Neuron (in vitro differentiated cells): ENCODE data around the gene WDR81.

ENCODE experiments used
- H2AFZ ChIP-seq: one replicate; pipeline ENCODE4 v1.6.1; 2013; ENCODE audit warnings: low read depth, mild to moderate bottlenecking, inconsistent platforms, low read length, moderate library complexity
- H3K27me3 ChIP-seq: one replicate; pipeline ENCODE4 v1.6.1; 2013; ENCODE audit warnings: low read length; ENCODE audit not compliant: insufficient read depth
- H3K36me3 ChIP-seq: one replicate; pipeline ENCODE4 v1.6.1; 2013; ENCODE audit warnings: low read length; ENCODE audit not compliant: insufficient read depth
- H3K4me1 ChIP-seq: one replicate; pipeline ENCODE4 v1.6.1; 2013; ENCODE audit warnings: low read length; ENCODE audit not compliant: insufficient read depth
- H3K4me3 ChIP-seq: 2 replicates; pipeline ENCODE4 v1.5.1; 2013; ENCODE audit warnings: mild to moderate bottlenecking, low read length, moderate library complexity
- H3K9me3 ChIP-seq: one replicate; pipeline ENCODE4 v1.6.1; 2013; ENCODE audit warnings: low read length

The WDR81 gene

DNA sequence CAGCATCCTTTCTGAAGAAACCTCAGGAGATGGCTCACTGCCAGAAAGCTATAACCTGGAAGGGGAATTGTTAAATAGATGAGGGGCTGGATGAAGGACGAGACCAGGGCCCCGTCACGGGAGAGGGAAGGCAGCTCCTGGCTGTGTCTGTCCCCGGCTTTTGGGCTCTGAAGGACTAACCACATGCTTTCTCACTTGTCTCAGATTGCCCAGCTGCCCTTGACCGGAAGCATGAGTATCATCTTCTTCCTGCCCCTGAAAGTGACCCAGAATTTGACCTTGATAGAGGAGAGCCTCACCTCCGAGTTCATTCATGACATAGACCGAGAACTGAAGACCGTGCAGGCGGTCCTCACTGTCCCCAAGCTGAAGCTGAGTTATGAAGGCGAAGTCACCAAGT, 51.8 kb downstream of the WDR81 start:
- Histone ChIP-seq H3K9me3 (no peaks in the 10 kb centered on the region), H3K4me1 (no peaks in the 10 kb centered on the region), H3K36me3 (peaks cover 40% of the 10 kb centered on the region)

DNA sequence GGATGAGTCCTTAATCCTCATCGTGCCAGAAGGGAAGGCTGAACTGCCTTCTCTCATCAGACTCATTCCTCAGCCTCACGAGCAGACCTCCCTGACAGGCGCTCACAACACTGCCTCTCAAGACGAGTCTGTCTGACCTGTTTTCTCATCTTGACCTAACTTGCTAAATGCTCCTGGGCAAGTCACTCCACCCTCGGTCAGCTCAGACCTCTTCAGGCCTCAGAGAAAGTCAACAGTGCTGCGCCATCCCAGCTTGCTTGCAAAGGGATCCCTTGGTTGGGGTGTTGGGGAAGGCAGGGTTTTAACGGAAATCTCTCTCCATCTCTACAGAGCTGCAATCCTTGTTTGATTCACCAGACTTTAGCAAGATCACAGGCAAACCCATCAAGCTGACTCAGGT, 52.4 kb downstream of the WDR81 start:
- Histone ChIP-seq H3K4me3 (no peak overlapping the region), H2AFZ (no peak overlapping the region), H3K36me3 (peaks cover 44% of the 10 kb centered on the region), H3K4me1 (no peaks in the 10 kb centered on the region), H3K27me3 (no peaks in the 10 kb centered on the region), H3K9me3 (no peaks in the 10 kb centered on the region)

More for the DNA sequence above, 51.8 kb downstream of the WDR81 start:
- no peak overlapping the region for H3K4me3 ChIP-seq
- H3K27me3 ChIP-seq: no peaks in the 10 kb centered on the region
- H2AFZ ChIP-seq: no peak overlapping the region

DNA sequence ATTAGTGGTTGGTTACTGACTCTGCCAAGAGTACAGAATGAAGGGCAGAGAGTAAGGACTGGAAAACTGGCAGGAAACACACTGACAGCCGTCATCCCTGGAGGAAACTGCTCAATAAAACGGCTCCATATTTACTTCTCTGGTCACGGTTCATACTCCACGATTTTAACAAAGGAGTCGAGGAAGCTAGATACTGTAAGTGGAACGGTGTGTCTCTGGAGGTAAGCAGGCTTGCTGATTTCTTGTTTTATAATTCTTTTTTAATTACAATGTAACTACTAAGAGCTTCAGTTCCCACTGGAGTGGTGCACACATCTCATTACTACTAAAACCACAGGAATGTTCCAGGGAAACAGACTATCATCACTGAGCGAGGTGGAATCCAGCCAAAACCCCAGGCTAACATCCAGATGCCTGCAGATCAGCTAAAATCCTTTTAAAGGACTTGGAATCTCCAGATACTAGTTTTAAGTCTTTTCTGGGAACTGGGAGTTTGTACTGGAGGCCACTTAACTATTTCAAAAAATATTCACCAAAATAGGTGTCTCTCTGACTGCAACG, 55.1 kb downstream of the WDR81 start:
- Histone ChIP-seq H3K4me1 (no peaks in the 10 kb centered on the region), H3K4me3 (no peak overlapping the region), H3K9me3 (no peaks in the 10 kb centered on the region), H3K36me3 (peaks cover 69% of the 10 kb centered on the region), H2AFZ (no peak overlapping the region), H3K27me3 (no peaks in the 10 kb centered on the region)

GRCh38 chr17:1782171-1782567, 57.7 kb downstream of the WDR81 start:
- no peak overlapping the region for H2AFZ ChIP-seq
- peaks cover 68% of the 10 kb centered on the region for H3K36me3 ChIP-seq
- H3K27me3 ChIP-seq: no peaks in the 10 kb centered on the region
- H3K4me1 ChIP-seq: no peaks in the 10 kb centered on the region
- H3K9me3 ChIP-seq: no peaks in the 10 kb centered on the region
- H3K4me3 ChIP-seq: no peak overlapping the region

DNA sequence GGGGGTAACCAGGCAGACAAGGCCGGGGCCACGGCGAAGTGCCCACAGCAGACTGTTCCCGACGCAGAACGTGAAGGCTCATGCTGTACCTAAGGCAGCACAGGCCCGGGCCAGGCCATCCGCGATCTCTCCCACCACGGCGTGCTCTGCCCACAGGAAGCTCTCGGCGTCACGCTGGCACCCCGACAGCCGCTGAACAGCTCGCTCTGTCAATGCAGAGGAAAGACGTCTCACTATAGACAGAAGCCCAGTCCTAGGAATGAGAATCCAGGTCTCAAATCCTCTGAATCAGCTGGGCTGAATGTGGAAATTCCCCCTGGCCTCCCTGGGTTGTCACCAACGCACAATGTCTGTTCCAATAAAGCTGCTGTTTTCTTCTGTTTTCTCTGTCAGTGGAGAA, 58.8 kb downstream of the WDR81 start:
- no peaks in the 10 kb centered on the region for H3K27me3 ChIP-seq
- peaks cover 64% of the 10 kb centered on the region for H3K36me3 ChIP-seq
- H3K4me3 ChIP-seq: no peak overlapping the region
- no peaks in the 10 kb centered on the region for H3K9me3 ChIP-seq
- no peak overlapping the region for H2AFZ ChIP-seq
- H3K4me1 ChIP-seq: no peaks in the 10 kb centered on the region

GRCh38 chr17:1783834-1784611, 59.5 kb downstream of the WDR81 start:
- H3K9me3 ChIP-seq: no peaks in the 10 kb centered on the region
- H3K4me3 ChIP-seq: no peak overlapping the region
- H3K27me3 ChIP-seq: no peaks in the 10 kb centered on the region
- no peaks in the 10 kb centered on the region for H3K4me1 ChIP-seq
- no peak overlapping the region for H2AFZ ChIP-seq
- peaks cover 59% of the 10 kb centered on the region for H3K36me3 ChIP-seq

DNA sequence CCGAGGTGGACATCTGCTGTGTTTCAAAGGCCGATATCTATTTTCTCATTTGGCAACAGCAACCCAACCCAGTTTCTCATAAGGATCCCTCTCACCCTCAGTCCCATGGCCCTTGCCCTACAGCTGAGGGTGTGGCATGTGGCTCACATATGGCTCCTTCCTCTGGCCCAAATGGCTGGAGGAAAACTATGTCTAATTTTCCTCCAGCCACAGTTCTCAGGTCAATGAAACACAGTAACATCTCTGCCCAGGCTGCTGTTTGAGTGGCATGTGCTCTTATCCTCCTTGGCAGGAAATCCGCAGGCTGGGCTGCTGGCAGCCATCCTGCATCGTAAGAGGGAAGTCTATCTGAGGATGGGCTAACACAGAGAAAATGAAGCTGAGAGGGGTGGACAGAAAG, 61.4 kb downstream of the WDR81 start:
- no peak overlapping the region for H3K4me3 ChIP-seq
- H2AFZ ChIP-seq: no peak overlapping the region
- H3K36me3 ChIP-seq: peaks cover 54% of the 10 kb centered on the region
- H3K4me1 ChIP-seq: no peaks in the 10 kb centered on the region
- H3K27me3 ChIP-seq: no peaks in the 10 kb centered on the region
- no peaks in the 10 kb centered on the region for H3K9me3 ChIP-seq

DNA sequence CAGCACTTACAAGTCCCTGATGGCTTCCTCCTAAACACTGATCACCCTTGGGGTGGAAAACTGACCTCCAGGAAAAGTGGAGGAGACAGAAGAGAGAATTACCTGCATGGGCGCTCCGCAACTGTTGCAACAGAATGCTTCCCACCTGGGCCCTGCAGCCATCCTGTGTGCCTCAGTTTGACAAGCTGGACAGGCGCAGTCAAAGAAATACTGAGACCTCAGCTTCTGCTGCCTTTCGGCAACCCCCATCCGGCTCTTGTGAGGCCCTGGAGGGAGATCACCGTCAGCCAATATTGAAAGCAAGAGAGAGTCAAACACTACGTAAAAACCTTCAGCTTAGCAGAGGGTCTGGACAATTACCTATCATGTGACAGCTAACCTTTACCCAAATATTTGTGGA, 62.2 kb downstream of the WDR81 start:
- H3K36me3 ChIP-seq: peaks cover 48% of the 10 kb centered on the region
- no peak overlapping the region for H3K4me3 ChIP-seq
- H2AFZ ChIP-seq: no peak overlapping the region
- no peaks in the 10 kb centered on the region for H3K27me3 ChIP-seq
- no peaks in the 10 kb centered on the region for H3K4me1 ChIP-seq
- H3K9me3 ChIP-seq: no peaks in the 10 kb centered on the region

DNA sequence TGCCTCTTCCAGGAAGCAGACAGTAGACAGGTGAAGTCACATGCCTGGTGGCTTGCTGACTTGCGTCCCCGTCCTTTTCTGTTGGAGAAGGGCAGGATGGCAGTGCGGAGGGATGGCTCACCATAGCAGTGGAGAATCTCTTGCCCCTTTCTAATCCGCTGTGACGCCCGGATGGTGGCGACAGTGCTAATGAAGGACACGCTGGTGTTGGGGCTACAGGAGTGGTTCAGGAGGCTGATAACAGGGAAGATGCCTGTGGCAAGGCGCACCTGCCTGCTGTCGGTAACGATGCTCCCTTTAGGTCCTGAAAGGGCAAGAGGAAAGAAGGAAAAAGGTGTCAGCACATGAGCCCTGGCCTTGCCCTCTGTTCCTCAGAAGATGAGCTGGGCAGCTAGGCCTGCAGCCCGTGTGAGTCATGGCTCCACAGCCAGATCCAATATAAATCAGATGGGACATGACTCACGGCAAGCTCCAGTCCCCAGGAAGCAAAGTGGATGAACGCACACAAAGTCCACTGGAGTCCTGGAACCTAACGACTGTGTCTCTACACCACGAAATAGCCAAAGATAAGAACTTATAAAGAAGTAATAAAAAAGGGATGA, 62.9 kb downstream of the WDR81 start:
- Histone ChIP-seq H3K4me3 (no peak overlapping the region), H3K36me3 (peaks cover 43% of the 10 kb centered on the region), H3K27me3 (no peaks in the 10 kb centered on the region), H3K9me3 (no peaks in the 10 kb centered on the region), H2AFZ (no peak overlapping the region), H3K4me1 (no peaks in the 10 kb centered on the region)
